HUES48 (cell line): ENCODE results near the gene BCAR3.

Experiments used
- H3K27ac ChIP-seq: one replicate; pipeline ENCODE4 v1.7.0; 2013; ENCODE audit warnings: low read depth, low read length, inconsistent platforms
- H3K27me3 ChIP-seq: 2 replicates; pipeline ENCODE4 v1.6.1; 2013; ENCODE audit warnings: mild to moderate bottlenecking, low read length; ENCODE audit not compliant: control insufficient read depth, insufficient read depth
- H3K36me3 ChIP-seq: 2 replicates; pipeline ENCODE4 v1.6.1; 2013; ENCODE audit warnings: low read length; ENCODE audit not compliant: control insufficient read depth, insufficient read depth
- H3K4me1 ChIP-seq: 2 replicates; pipeline ENCODE4 v1.6.1; 2013; ENCODE audit warnings: mild to moderate bottlenecking, low read length; ENCODE audit not compliant: control insufficient read depth, insufficient read depth
- H3K4me3 ChIP-seq: 2 replicates; pipeline ENCODE4 v1.5.1; 2013; ENCODE audit warnings: mild to moderate bottlenecking, low read depth, low read length
- H3K9ac ChIP-seq: 2 replicates; pipeline ENCODE4 v1.6.1; 2013; ENCODE audit warnings: mild to moderate bottlenecking, low read depth, low read length, moderate library complexity
- H3K9me3 ChIP-seq: 2 replicates; pipeline ENCODE4 v1.6.1; 2013; ENCODE audit warnings: low read length; ENCODE audit not compliant: control insufficient read depth, insufficient read depth

BCAR3 gene

GRCh38 chr1:93635614-93636543 is 45.8 kb downstream of the BCAR3 start:
- Histone ChIP-seq H3K27ac (peak overlapping the region; percentile 92), H3K9me3 (no peaks in the 10 kb centered on the region), H3K4me1 (peaks cover 22% of the 10 kb centered on the region), H3K9ac (peak overlapping the region; percentile 54), H3K27me3 (no peaks in the 10 kb centered on the region), H3K36me3 (no peaks in the 10 kb centered on the region; the same call in none of the 2 replicates), H3K4me3 (0 out of 2 replicates have a peak overlapping the region, but pooled peaks have one; percentile 1)

- H3K27me3 ChIP-seq, result no peaks in the 10 kb centered on the region
- H3K36me3 ChIP-seq, result no peaks in the 10 kb centered on the region
These were observed 48.3 kb downstream of the BCAR3 start for GRCh38 chr1:93633313-93633712.

GRCh38 chr1:93631626-93632365 is 49.8 kb downstream of the BCAR3 start:
- H3K4me1 ChIP-seq, result peaks cover 13% of the 10 kb centered on the region
- no peaks in the 10 kb centered on the region for H3K36me3 ChIP-seq

More at GRCh38 chr1:93633313-93633712, 48.3 kb downstream of the BCAR3 start:
- Histone ChIP-seq H3K27ac (no peak overlapping the region), H3K9me3 (no peaks in the 10 kb centered on the region), H3K4me1 (peaks cover 13% of the 10 kb centered on the region), H3K4me3 (no peak overlapping the region), H3K9ac (no peak overlapping the region)

GRCh38 chr1:93630168-93630567 is 51.5 kb downstream of the BCAR3 start:
- Histone ChIP-seq H3K36me3 (no peaks in the 10 kb centered on the region), H3K4me1 (peaks cover 6% of the 10 kb centered on the region), H3K27ac (no peak overlapping the region), H3K27me3 (no peaks in the 10 kb centered on the region), H3K4me3 (no peak overlapping the region), H3K9ac (no peak overlapping the region), H3K9me3 (no peaks in the 10 kb centered on the region)

More at GRCh38 chr1:93631626-93632365, 49.8 kb downstream of the BCAR3 start:
- no peak overlapping the region for H3K27ac ChIP-seq
- no peak overlapping the region for H3K9ac ChIP-seq
- no peaks in the 10 kb centered on the region for H3K27me3 ChIP-seq
- H3K9me3 ChIP-seq, result no peaks in the 10 kb centered on the region
- no peak overlapping the region for H3K4me3 ChIP-seq

DNA sequence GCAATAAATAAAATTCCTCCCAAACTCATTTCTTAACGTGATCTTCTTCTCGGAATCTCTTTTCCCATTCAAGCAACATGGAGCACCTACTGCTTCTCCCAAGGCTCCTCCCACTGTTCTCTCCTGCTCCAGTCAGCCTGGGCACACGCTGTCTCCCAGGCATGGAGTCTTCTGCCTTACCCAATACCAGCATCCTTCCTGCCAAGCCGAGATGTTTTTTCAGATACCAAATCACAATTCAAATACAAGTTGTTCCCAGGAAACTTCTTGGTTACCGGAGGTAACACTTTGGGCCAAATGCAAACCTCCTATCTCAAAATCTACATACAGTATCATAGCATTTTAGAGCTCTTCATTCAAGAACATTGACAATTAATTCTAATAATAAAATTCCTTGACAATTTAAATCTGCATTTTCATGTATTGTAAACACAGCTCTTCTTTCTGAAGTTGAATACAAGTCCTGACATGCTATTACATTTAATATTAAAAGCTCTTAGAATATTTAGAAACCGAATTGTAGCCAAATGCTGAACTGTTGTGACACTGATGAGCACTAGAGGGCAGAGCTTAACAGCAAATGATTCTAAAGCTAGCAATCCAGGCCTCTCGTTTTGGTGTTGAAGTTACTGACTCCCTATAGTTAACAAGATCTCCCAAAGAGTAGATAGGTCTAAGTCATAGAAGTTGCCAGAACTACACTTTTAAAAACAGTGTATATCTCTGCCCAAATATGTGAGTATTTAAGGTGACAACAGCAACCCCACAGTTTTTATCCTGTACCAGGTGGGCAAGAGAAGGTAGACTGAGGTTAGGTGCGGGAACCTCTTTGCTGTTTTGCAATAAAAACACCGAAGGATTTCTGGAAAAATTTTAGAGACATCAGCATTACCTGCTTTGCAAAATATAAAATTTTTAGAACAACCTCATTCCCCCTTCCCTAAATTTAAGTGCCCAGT is 52.3 kb downstream of the BCAR3 start:
- peaks cover 5% of the 10 kb centered on the region; the same call in 1 of the 2 replicates for H3K4me1 ChIP-seq
- no peak overlapping the region for H3K9ac ChIP-seq
- H3K36me3 ChIP-seq, result no peaks in the 10 kb centered on the region
- no peaks in the 10 kb centered on the region for H3K27me3 ChIP-seq
- no peaks in the 10 kb centered on the region for H3K9me3 ChIP-seq
- no peak overlapping the region for H3K4me3 ChIP-seq
- peak overlapping the region; percentile 8 for H3K27ac ChIP-seq

GRCh38 chr1:93628681-93629080 is 53.0 kb downstream of the BCAR3 start:
- Histone ChIP-seq H3K27ac (no peak overlapping the region), H3K36me3 (no peaks in the 10 kb centered on the region), H3K4me1 (peaks cover 5% of the 10 kb centered on the region; the same call in 1 of the 2 replicates), H3K9ac (no peak overlapping the region), H3K4me3 (no peak overlapping the region), H3K9me3 (no peaks in the 10 kb centered on the region), H3K27me3 (no peaks in the 10 kb centered on the region)

DNA sequence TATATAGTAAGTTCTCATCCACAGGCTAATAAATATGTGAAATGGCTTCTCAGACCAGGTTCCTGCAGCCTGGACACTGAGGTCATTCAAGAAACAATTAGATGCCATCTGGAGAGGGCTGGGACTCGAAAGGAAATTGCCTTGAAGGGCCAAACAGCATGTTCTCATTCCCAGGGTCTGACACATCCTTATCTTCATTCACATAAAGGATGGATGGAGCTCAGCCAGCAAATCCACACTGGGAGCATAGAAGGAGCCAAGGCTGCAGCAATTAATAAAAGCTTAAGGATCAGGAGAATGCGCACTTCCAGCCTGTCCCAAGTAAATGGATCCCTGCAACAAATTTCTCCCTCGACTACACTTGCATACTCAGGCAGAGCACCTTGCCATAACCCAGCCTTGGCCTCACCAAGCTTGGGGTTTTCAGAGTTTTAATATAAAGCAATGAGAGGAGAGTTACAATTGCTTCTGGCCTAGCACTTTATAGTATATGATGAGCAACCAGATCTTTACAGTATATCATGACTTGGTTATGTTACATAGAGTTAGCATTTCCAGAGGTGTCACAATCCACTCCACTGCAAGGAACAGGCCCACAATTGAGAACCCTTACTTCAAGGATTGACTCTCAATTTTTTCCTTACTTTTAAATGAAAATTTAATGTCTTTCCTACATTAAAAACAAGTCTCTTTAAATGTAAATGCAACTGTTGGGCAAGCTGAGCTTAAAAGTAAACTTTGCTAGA is 55.9 kb downstream of the BCAR3 start:
- H3K4me1 ChIP-seq, result peaks cover 7% of the 10 kb centered on the region

DNA sequence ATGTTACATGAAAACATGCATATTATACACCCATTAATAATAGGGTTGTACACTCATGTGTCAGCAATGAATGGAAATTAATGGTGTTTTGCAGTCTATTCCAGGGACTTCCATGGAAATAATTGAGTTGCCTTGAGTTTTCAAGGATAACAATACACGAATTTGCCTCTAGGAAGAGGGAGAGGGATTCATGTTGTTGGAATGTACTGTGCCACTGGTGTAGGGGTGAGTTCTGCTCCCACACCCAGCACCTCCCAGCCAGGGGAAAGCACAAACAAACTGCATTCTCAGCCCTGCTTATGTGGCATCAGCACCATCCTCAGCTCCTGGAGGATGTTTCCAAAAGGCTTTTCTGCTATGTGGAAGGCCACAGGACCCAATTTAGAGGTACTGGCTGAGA is 57.8 kb downstream of the BCAR3 start:
- Histone ChIP-seq H3K27me3 (no peaks in the 10 kb centered on the region), H3K9me3 (no peaks in the 10 kb centered on the region), H3K27ac (no peak overlapping the region), H3K4me3 (no peak overlapping the region), H3K9ac (no peak overlapping the region), H3K36me3 (no peaks in the 10 kb centered on the region), H3K4me1 (peaks cover 7% of the 10 kb centered on the region; the same call in 1 of the 2 replicates)

More for the DNA sequence above, 55.9 kb downstream of the BCAR3 start:
- Histone ChIP-seq H3K9me3 (no peaks in the 10 kb centered on the region), H3K27me3 (no peaks in the 10 kb centered on the region), H3K36me3 (no peaks in the 10 kb centered on the region), H3K9ac (no peak overlapping the region), H3K27ac (peak overlapping the region; percentile 43), H3K4me3 (no peak overlapping the region)

DNA sequence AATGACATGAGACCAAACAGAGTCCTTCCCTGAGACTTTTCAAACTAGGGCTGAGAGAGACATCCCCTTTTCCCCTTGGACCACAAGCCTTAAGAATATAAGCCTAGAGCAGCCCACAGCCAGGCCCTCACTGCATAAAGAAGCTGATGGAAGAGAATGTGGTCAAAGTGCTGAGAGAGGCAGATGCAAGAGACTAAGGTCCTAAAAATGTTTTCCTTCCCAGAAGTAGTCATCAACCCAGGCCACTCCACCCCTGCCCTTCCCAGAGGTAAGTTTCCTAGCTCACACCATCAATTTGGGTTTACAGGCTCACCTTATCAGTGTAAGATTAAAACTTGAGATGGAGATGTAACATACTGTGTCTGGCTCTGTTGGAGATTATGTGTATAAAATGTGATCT is 58.2 kb downstream of the BCAR3 start:
- Histone ChIP-seq H3K36me3 (no peaks in the 10 kb centered on the region), H3K9me3 (no peaks in the 10 kb centered on the region), H3K4me1 (peaks cover 8% of the 10 kb centered on the region), H3K27me3 (no peaks in the 10 kb centered on the region), H3K9ac (no peak overlapping the region), H3K27ac (no peak overlapping the region), H3K4me3 (no peak overlapping the region)

DNA sequence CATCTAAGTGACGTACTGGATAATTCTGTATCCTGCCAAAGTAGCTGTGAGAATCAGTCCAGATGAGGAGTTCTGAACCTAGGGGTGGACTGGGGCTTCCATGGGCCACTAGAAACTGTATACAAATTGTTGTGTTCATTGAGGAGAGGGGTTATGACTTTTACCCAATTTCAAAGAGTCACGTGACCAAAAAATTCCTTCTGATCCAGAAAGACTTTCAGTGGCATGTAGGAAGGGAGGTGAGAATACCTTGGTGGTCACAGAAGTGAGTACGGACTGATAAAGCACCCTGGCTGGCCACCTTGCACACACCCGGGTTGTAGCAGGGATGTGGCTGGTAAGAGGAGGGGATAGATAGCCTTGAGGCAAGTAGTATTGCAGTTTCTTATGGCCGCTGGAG is 60.4 kb downstream of the BCAR3 start:
- Histone ChIP-seq H3K9me3 (no peaks in the 10 kb centered on the region), H3K27me3 (no peaks in the 10 kb centered on the region), H3K9ac (no peak overlapping the region), H3K27ac (no peak overlapping the region), H3K4me1 (peaks cover 26% of the 10 kb centered on the region), H3K4me3 (no peak overlapping the region), H3K36me3 (no peaks in the 10 kb centered on the region)
